Tibial nerve (tissue), 4 donors: ENCODE measurements around the gene GSK3B.

Experiments
- EP300 ChIP-seq, 2 donors: sonication (generic); formaldehyde crosslinking; IDR thresholded peaks; one replicate each; pipeline ENCODE4 v1.6.1; 2017; ENCODE audit warnings: antibody characterized with exemption in 2 of 2, mild to moderate bottlenecking in 1 of 2
- POLR2A ChIP-seq, 2 donors: fragments of 450-650 bp; IDR thresholded peaks; one replicate each; pipeline ENCODE4 v1.6.1; 2017; ENCODE audit warnings: antibody characterized with exemption in 2 of 2, mild to moderate bottlenecking in 2 of 2, moderate library complexity in 2 of 2
- TF ChIP-seq, protein P1 (sequence below), 5 experiments: fragments of 200-600 bp in 3 of 5; fragments of 450-650 bp in 2 of 5; sonication (generic) in 3 of 5; IDR thresholded peaks; one replicate each; pipeline ENCODE4 v1.5.1; 2016 to 2019; ENCODE audit warnings: antibody characterized with exemption in 5 of 5, mild to moderate bottlenecking in 3 of 5, moderate library complexity in 2 of 5

DNA sequence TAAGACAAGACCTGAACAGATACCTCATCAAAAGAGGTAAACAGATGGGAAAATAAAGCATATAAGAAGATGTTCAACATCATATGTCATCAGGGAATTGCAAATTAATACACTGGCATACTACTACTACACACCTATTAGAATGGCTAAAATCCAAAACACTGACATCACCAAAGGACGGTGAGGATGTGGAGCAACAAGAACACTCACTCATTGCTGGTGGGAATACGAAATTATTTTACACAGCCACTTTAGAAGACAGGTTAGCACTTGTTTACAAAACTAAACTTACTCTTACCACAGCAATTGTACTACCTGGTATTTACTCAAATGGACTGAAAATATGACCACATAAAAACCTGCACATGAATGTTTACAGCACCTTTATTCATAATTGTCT is 119.6 kb downstream of the GSK3B start:
- TF ChIP-seq, protein P1, sequence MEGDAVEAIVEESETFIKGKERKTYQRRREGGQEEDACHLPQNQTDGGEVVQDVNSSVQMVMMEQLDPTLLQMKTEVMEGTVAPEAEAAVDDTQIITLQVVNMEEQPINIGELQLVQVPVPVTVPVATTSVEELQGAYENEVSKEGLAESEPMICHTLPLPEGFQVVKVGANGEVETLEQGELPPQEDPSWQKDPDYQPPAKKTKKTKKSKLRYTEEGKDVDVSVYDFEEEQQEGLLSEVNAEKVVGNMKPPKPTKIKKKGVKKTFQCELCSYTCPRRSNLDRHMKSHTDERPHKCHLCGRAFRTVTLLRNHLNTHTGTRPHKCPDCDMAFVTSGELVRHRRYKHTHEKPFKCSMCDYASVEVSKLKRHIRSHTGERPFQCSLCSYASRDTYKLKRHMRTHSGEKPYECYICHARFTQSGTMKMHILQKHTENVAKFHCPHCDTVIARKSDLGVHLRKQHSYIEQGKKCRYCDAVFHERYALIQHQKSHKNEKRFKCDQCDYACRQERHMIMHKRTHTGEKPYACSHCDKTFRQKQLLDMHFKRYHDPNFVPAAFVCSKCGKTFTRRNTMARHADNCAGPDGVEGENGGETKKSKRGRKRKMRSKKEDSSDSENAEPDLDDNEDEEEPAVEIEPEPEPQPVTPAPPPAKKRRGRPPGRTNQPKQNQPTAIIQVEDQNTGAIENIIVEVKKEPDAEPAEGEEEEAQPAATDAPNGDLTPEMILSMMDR (IDR thresholded peaks at IDR 0.05) = no peak
- TF ChIP-seq POLR2A (IDR thresholded peaks at IDR 0.05) = no peak
- no peak for TF ChIP-seq EP300 (IDR thresholded peaks at IDR 0.05)
